Measurements from ENCODE around the gene XAGE1A.
"Not testable (repeated sequence)": the region's sequence is repeated elsewhere in the genome, so short reads cannot be mapped to it uniquely, and the experiment has no call there.

Gene XAGE1A

DNA sequence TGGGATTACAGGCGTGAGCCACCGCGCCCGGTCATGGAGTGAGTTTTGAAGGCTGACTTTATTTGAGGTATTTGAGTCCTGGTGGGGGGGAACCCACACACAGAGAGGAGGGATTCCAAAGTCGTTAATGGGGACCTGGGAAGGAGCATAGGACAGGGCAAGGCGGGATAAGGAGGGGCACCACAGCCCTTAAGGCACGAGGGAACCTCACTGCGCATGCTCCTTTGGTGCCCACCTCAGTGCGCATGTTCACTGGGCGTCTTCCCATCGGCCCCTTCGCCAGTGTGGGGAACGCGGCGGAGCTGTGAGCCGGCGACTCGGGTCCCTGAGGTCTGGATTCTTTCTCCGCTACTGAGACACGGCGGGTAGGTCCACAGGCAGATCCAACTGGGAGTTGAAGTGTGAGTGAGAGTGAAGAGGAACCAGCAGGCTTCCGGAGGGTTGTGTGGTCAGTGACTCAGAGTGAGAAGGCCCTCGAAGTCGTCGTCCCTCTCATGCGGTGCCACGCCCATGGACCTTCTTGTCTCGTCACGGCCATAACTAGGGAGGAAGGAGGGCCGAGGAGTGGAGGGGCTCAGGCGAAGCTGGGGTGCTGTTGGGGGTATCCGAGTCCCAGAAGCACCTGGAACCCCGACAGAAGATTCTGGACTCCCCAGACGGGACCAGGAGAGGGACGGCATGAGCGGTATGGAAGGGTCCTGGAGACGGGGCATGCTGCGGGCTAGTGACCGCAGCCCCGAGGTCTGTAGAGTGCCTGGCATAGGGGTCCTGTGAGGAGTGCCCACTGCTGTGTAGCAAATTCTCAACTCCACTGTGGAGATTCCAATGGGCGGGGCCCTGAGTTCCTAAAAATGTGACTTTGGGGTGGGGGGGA is at the start of gene XAGE1A:
XAGE1A (plus strand) TSS at position 264 of the 874 bp plus-strand sequence. CDS start 1,554 bp downstream, outside the sequence.
- DNase-seq; in situ Hi-C loops (cut with HindIII; ENCODE audit: low pct_ligation_motif_present, low sequenced_read_pairs); H3K27me3 ChIP-seq (replicated peaks); H3K36me3 ChIP-seq (replicated peaks); H3K27ac ChIP-seq; H3K4me3 ChIP-seq (ENCODE audit: low read depth, low read length): not testable (repeated sequence)

DNA sequence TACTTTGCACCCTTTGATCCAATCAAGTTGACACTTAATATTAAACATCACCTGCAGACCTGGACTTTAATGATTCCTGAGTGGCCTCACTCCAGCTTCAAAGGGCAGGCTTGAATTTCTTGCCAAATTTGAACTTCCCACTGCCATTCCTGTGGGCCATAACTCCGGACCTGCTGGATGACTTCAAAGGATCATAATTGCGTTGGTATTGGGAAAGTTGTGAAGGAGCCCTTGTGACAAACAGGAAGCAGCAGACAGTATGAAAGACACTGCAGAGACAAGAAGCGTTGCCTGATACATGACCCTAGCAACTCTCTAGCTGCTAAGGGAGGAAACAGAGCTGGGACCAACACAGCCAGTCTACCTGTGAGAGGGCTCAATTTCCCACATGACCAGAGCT is 43.6 kb upstream of the XAGE1A start:
- H3K36me3 ChIP-seq (replicated peaks); H3K27me3 ChIP-seq (replicated peaks); H3K4me3 ChIP-seq (ENCODE audit: low read depth, low read length); DNase-seq; in situ Hi-C loops (cut with HindIII; ENCODE audit: low pct_ligation_motif_present, low sequenced_read_pairs); H3K27ac ChIP-seq: not testable (repeated sequence)

GRCh38 chrX:52471301-52471700 is 24.3 kb upstream of the XAGE1A start:
- DNase-seq; H3K27ac ChIP-seq; H3K4me3 ChIP-seq (ENCODE audit: low read depth, low read length); in situ Hi-C loops (cut with HindIII; ENCODE audit: low pct_ligation_motif_present, low sequenced_read_pairs); H3K27me3 ChIP-seq (replicated peaks); H3K36me3 ChIP-seq (replicated peaks): not testable (repeated sequence)

- H3K36me3 ChIP-seq (replicated peaks); in situ Hi-C loops (cut with HindIII; ENCODE audit: low pct_ligation_motif_present, low sequenced_read_pairs); H3K27me3 ChIP-seq (replicated peaks); DNase-seq; H3K4me3 ChIP-seq (ENCODE audit: low read depth, low read length); H3K27ac ChIP-seq: not testable (repeated sequence)
Measured at GRCh38 chrX:52496419-52496772, 788 bp downstream of the XAGE1A start.

DNA sequence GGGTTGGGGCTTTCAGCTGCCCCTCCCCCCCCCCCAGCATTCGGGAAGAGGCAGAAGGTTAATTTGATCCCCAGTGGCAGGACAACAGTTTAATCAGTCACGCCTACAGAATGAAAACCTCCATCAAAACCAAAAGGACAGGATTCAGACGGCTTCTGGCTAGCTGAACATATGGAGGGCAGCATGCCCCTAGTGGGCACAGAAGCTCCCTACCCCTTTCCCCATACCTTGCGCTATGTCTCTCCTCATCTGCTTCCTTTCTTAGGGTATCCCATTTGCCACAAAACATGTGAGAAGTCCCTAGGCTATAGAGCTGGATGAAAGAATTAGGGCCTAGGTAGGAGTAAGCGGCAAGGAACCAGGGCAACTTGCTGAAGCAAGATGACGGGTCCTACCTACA is 5.8 kb downstream of the XAGE1A start:
- H3K36me3 ChIP-seq (replicated peaks); in situ Hi-C loops (cut with HindIII; ENCODE audit: low pct_ligation_motif_present, low sequenced_read_pairs); H3K27me3 ChIP-seq (replicated peaks); H3K4me3 ChIP-seq (ENCODE audit: low read depth, low read length); DNase-seq; H3K27ac ChIP-seq: not testable (repeated sequence)

GRCh38 chrX:52504551-52504950 is 8.9 kb downstream of the XAGE1A start:
- in situ Hi-C loops (cut with HindIII; ENCODE audit: low pct_ligation_motif_present, low sequenced_read_pairs) = no loop called here
- H3K27ac ChIP-seq = no peak overlapping the region
- no peak for DNase-seq
- H3K27me3 ChIP-seq (replicated peaks) = no peaks in the 10 kb centered on the region
- no peaks in the 10 kb centered on the region for H3K36me3 ChIP-seq (replicated peaks)
- no peak overlapping the region for H3K4me3 ChIP-seq (ENCODE audit: low read depth, low read length)
- TF ChIP-seq, protein P1, sequence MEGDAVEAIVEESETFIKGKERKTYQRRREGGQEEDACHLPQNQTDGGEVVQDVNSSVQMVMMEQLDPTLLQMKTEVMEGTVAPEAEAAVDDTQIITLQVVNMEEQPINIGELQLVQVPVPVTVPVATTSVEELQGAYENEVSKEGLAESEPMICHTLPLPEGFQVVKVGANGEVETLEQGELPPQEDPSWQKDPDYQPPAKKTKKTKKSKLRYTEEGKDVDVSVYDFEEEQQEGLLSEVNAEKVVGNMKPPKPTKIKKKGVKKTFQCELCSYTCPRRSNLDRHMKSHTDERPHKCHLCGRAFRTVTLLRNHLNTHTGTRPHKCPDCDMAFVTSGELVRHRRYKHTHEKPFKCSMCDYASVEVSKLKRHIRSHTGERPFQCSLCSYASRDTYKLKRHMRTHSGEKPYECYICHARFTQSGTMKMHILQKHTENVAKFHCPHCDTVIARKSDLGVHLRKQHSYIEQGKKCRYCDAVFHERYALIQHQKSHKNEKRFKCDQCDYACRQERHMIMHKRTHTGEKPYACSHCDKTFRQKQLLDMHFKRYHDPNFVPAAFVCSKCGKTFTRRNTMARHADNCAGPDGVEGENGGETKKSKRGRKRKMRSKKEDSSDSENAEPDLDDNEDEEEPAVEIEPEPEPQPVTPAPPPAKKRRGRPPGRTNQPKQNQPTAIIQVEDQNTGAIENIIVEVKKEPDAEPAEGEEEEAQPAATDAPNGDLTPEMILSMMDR (IDR thresholded peaks at IDR 0.05; ENCODE audit: low read depth, low read length, missing control alignments) = no peak

GRCh38 chrX:52507331-52507730 is 11.7 kb downstream of the XAGE1A start:
- TF ChIP-seq, protein P1 (IDR thresholded peaks at IDR 0.05; ENCODE audit: low read depth, low read length, missing control alignments) = no peak

DNA sequence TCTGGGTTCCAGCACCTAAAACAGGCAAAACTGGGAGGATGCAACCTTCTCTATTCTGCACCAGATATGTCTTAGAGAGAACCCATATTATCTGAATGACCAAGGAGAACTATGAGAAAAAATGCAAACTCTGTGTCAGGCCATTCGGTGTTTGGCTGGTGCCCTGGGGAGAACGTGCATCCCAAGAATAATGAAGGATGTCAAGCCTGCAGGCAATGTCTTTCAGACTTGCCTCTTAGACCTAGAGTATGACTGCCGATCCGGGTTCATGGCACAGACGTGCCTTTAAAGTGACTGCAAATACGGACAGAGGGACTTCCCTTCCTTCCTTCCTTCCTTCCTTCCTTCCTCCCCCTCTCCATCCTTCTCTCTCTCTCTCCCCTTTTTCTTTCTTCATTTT is 14.3 kb downstream of the XAGE1A start:
- Histone ChIP-seq H3K27me3 (replicated peaks) (no peaks in the 10 kb centered on the region), H3K36me3 (replicated peaks) (no peaks in the 10 kb centered on the region), H3K27ac (no peak overlapping the region), H3K4me3 (ENCODE audit: low read depth, low read length) (no peak overlapping the region)
- TF ChIP-seq, protein P1 (IDR thresholded peaks at IDR 0.05; ENCODE audit: low read depth, low read length, missing control alignments) = no peak
- no peak for DNase-seq
- in situ Hi-C loops (cut with HindIII; ENCODE audit: low pct_ligation_motif_present, low sequenced_read_pairs) = no loop called here

More at GRCh38 chrX:52507331-52507730, 11.7 kb downstream of the XAGE1A start:
- Histone ChIP-seq H3K36me3 (replicated peaks) (no peaks in the 10 kb centered on the region), H3K27ac (no peak overlapping the region), H3K4me3 (ENCODE audit: low read depth, low read length) (no peak overlapping the region), H3K27me3 (replicated peaks) (no peaks in the 10 kb centered on the region)
- in situ Hi-C loops (cut with HindIII; ENCODE audit: low pct_ligation_motif_present, low sequenced_read_pairs) = no loop called here
- no peak for DNase-seq

DNA sequence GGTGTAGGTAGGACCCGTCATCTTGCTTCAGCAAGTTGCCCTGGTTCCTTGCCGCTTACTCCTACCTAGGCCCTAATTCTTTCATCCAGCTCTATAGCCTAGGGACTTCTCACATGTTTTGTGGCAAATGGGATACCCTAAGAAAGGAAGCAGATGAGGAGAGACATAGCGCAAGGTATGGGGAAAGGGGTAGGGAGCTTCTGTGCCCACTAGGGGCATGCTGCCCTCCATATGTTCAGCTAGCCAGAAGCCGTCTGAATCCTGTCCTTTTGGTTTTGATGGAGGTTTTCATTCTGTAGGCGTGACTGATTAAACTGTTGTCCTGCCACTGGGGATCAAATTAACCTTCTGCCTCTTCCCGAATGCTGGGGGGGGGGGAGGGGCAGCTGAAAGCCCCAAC is 15.5 kb downstream of the XAGE1A start:
- H3K36me3 ChIP-seq (replicated peaks); in situ Hi-C loops (cut with HindIII; ENCODE audit: low pct_ligation_motif_present, low sequenced_read_pairs); H3K4me3 ChIP-seq (ENCODE audit: low read depth, low read length); H3K27ac ChIP-seq; H3K27me3 ChIP-seq (replicated peaks); DNase-seq: not testable (repeated sequence)

- DNase-seq; H3K36me3 ChIP-seq (replicated peaks); in situ Hi-C loops (cut with HindIII; ENCODE audit: low pct_ligation_motif_present, low sequenced_read_pairs); H3K27me3 ChIP-seq (replicated peaks); H3K27ac ChIP-seq; H3K4me3 ChIP-seq (ENCODE audit: low read depth, low read length): not testable (repeated sequence)
Measured at GRCh38 chrX:52516110-52516986, 20.7 kb downstream of the XAGE1A start.

DNA sequence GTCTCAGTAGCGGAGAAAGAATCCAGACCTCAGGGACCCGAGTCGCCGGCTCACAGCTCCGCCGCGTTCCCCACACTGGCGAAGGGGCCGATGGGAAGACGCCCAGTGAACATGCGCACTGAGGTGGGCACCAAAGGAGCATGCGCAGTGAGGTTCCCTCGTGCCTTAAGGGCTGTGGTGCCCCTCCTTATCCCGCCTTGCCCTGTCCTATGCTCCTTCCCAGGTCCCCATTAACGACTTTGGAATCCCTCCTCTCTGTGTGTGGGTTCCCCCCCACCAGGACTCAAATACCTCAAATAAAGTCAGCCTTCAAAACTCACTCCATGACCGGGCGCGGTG is 21.3 kb downstream of the XAGE1A start, which contains the start of gene XAGE1B:
XAGE1B (minus strand) TSS at position 77 of the 339 bp plus-strand sequence. CDS start 1,536 bp downstream, outside the sequence.
- H3K27ac ChIP-seq; H3K4me3 ChIP-seq (ENCODE audit: low read depth, low read length); H3K36me3 ChIP-seq (replicated peaks); in situ Hi-C loops (cut with HindIII; ENCODE audit: low pct_ligation_motif_present, low sequenced_read_pairs); H3K27me3 ChIP-seq (replicated peaks); DNase-seq: not testable (repeated sequence)

Data from brain microvascular endothelial cell (primary cell).